ENCODE data around the gene MYADM.
"Not testable (repeated sequence)": the region's sequence is repeated elsewhere in the genome, so short reads cannot be mapped to it uniquely, and the experiment has no call there.

The MYADM gene, protein sequence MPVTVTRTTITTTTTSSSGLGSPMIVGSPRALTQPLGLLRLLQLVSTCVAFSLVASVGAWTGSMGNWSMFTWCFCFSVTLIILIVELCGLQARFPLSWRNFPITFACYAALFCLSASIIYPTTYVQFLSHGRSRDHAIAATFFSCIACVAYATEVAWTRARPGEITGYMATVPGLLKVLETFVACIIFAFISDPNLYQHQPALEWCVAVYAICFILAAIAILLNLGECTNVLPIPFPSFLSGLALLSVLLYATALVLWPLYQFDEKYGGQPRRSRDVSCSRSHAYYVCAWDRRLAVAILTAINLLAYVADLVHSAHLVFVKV

GRCh38 chr19:53867225-53868090 is at the start of gene MYADM:
MYADM (plus strand) TSS chr19:53867883; CDS start chr19:53873530, 5,647 bp downstream.
- peak; percentile 97 to 100 for DNase-seq

- no peak for DNase-seq
Observed at GRCh38 chr19:53818756-53819155, 48.9 kb upstream of the MYADM start.

- no peak for DNase-seq
Observed at GRCh38 chr19:53819861-53820260, 47.8 kb upstream of the MYADM start.

DNA sequence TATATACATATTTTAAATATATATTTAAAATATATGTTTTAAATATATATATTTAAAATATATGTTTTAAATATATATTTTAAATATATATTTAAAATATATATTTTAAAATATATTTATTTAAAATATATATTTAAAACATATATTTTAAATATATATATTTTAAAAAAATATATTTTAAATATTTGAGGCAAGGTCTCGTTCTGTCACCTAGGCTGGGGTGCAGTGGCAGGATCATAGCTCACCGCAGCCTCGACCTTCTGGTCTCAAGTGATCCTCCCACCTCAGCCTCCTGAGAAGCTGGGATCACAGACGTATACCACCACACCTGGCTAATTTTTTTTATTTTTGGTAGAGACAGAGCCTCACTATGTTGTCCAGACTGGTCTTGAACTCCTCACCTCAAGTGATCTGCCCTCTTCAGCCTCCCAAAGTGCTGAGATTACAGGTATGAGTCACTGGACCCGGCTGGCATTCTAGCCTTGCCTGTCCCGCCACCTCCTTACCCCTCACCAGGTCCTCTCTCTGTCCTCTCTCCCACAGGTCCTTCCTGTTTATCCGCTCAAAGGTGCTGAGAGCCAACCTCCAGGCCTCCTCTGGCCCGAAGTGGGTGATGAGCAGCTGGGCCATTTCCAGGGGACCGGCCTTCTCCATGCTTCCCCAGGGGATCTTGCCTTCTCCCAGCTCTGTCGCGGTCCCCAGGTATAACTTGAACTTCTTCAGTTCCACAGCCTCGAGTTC is 44.1 kb upstream of the MYADM start:
- no peak for DNase-seq

- DNase-seq: peak; percentile 91 to 94
Observed at GRCh38 chr19:53824134-53824611, 43.5 kb upstream of the MYADM start, which contains the start of gene NLRP12. NLRP12 (minus strand) TSS chr19:53824314; CDS start chr19:53824174, 140 bp downstream.

GRCh38 chr19:53826876-53827275 is 40.8 kb upstream of the MYADM start:
- DNase-seq: no peak

GRCh38 chr19:53828531-53828930 is 39.2 kb upstream of the MYADM start:
- no peak for DNase-seq

GRCh38 chr19:53832861-53833260 is 34.8 kb upstream of the MYADM start:
- not testable (repeated sequence) for DNase-seq

GRCh38 chr19:53838446-53838845 is 29.2 kb upstream of the MYADM start:
- not testable (repeated sequence) for DNase-seq

- DNase-seq: not testable (repeated sequence)
Observed at GRCh38 chr19:53840241-53840640, 27.4 kb upstream of the MYADM start.

DNA sequence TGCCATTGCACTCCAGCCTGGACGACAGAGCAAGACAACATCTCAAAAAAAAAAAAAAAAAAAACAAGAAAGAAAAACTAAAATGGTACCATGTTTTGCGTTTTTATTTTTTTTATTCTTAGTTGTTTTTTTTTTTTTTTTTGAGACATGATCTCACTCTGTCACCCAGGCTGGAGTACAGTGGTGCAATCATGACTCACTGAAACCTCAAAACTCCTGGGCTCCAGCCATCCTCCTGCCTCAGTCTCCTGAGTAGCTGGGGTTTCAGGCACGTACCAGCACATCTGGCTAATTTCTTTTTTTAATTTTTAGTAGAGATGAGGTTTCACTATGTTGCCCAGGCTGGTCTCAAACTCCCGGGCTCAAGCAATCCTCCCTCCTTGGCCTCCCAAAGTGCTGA is 26.8 kb upstream of the MYADM start:
- DNase-seq: peak; percentile 62 to 68

- DNase-seq: peak; percentile 77 to 92
Observed at GRCh38 chr19:53844849-53845246, 22.8 kb upstream of the MYADM start.

DNA sequence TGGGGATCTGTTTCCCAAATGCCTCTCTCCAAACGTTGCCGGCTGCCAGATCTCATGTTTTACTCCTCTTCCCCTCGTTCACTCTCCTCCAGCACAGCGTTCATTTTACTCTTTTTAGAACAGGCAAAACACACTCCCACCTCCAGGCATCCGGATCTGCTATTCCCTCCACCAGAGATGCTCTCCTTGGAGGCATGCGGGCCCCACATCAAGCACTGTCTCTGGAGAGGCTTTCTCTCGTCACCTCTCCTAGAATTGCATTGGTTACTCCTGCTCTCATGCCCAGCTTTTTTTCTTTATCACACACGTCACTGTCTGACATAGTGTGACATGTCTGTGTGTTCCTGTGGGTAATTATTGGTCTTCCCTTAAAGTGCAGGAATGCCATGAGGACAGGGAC is 20.1 kb upstream of the MYADM start:
- DNase-seq: no peak

DNA sequence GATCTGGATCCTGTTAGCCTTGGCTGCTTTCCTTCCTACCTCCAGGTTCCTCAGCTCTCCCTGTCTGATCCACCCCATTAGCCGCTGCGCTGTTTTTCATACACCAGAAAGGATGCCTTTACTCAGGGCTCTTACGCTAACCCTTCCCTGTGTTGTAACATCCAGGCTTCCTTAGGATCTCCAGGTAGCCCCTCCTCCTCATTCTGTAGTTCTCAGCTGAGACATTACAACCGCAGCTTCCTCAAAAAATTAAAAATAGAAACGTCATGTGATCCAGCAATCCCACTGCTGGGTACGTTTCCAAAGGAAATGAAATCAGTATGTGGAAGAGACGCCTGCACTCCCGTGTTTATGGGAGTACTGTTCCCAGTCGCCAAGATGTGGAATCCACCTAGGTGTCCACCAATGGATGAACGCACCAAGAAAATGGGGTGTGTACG is 18.4 kb upstream of the MYADM start:
- DNase-seq: peak; percentile 67 to 90

GRCh38 chr19:53853707-53854106 is 14.0 kb upstream of the MYADM start:
- no peak for DNase-seq

GRCh38 chr19:53864308-53864836 is 3.3 kb upstream of the MYADM start:
- DNase-seq: no peak

DNA sequence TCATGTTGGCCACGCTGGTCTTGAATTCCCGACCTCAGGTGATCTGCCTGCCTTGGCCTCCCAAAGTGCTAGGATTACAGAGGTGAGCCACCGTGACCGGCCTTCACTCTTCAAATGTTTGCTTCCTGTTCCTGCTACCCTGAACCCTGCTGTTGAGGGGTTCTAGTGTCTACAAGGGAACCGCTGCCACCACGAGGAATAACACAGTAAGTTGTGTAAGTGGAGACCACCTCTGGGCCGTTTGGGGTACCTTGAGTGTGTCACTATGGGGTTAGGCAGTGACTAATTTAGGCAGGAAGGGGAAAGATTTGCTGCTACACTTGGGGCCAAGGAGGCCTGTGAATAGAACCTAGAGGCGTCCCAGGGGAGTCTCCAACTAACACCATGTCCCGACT is 2.2 kb upstream of the MYADM start:
- DNase-seq: no peak

DNA sequence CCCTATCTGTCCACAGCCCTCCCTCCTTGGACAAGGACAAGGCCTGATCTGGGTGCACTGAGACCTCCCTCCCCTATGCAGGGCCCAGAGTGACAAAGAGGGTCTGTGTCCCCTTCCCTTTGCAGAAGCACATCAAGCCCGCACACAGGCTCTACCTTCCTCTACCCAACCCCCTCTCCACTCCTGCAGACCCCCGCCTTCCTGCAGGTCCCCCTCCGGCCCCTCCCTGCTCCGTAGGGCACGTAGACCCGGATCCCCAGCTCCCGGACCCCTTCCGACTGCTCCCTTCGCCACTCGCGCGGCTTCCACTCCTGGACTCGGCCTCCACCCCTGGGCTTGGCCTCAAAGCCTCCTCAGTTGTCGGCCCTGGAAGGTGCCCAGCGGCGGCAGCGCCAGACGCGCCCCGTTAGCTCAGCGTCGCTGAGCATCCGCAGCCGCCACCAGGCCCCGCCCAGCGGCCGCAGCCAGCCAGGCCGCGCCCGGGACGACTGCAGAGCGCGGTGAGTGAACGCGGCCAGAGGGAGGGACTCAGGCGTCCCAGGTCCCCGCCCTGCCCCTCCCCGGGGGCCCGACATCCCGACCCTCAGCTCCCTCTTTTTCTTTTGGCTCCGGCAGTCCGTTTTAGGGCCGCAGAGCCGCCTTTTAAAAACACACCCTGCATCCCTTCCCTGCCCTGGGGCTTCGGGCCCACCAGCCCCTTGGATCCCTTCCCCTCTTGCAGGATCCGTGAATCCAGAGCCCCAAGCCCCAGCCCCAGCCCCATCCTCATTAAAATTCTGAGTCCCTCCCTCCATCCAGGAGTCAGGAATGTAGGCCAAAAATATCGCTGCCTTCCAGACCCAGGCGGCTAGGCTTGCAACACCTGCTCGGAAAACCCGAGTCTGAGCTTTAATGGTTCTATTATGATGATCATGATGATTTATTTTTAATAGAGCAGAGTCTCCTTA is 1.5 kb upstream of the MYADM start:
- DNase-seq: peak; percentile 42 to 52

DNA sequence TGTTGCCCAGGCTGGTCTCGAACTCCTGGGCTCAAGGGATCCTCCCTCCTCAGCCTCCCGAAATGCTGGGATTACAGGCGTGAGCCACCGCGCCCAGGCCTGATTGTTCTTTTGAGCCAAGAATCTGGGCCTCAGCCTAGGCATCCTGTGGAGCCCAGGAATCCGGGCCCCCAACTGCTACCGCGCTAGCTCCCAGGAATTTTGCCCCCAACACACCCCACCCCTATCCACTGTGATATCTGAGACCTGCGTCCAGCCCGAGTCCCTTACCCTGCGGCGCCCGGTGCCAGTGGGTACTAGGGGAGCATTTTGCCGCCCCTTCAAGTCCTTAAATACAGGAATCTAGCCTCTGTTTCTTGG is 838 bp upstream of the MYADM start:
- DNase-seq: no peak

- DNase-seq: peak; percentile 80 to 81
Observed at GRCh38 chr19:53868091-53868891, 608 bp downstream of the MYADM start.
